Cardiac fibroblast (primary cell): Measurements from ENCODE around the gene DNTTIP2.
A peak's percentile ranks its signal among the peaks of the same experiment; 100 is the strongest.

Source experiments
- DNase-seq, 2 donors: peaks; one replicate each; pipeline versions ENCODE4 v3.0.0 to v3.0.0-alpha.2; 2010; ENCODE audit warnings: low read depth in 2 of 2
- H3K4me3 ChIP-seq, 2 donors: replicated peaks in 1 of 2; 1 replicate in 1 of 2; 2 replicates in 1 of 2; pipeline ENCODE4 v1.5.1; 2011; ENCODE audit warnings: low read depth in 2 of 2, low read length in 2 of 2, mild to moderate bottlenecking in 2 of 2, moderate library complexity in 1 of 2
- CTCF ChIP-seq: IDR thresholded peaks from one replicate; pipeline ENCODE4 v1.5.1; 2011; ENCODE audit warnings: low read depth, mild to moderate bottlenecking, low read length, inconsistent platforms

DNTTIP2 gene

DNA sequence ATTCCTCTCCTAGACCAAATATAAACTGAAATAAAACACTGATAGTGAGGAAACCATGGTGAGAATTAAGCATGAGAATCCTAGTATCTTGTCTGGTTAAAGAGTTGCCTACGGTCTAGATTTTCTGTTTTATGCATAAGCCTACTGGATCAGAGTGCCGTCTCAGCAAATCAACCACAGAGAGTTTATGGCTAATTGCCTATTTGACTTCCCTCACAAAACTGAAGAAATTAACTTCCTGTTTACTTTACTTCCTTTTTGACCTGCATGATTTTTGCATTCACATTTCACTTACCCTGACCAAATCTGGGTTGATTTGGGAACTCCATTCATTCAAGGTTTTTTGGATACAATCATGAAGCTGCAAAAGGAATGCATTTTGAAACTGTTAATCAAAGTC is 25.2 kb upstream of the DNTTIP2 start:
- no peak for TF ChIP-seq CTCF
- DNase-seq = peak in 1 of 2 donors; percentile 18
- no peak overlapping the region for H3K4me3 ChIP-seq

GRCh38 chr1:93900723-93901504 is 21.9 kb upstream of the DNTTIP2 start:
- no peak overlapping the region for H3K4me3 ChIP-seq
- TF ChIP-seq CTCF = no peak
- no peak for DNase-seq

DNA sequence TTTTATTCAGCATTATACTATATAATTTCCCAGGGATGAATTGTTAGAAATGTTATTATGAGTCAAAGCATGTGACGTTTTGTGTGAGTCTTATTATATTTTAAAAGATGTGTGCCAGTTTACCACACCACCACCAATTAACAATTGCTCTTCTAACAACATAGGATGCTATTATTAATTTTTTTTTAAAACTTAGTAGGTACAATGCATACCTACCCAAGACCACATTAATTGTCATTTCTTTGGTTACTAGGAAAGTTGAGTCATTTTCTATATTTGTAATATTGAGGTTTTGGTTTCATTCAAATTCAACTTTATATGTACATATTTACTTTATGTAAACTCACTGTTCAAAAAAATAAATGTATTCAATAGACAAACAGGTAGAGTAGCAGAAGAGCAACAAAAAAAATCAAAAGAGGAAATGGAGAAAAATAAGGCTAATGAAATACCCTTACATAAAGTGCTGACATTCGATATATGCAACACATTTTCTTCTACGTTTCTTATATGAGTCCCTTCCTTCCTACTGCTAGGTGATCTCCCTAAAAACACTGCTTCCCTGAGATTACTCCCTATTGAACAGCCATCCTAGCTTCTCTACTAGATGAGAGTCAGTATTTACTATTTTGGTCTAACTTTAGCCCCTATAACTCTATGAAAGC is 20.7 kb upstream of the DNTTIP2 start:
- no peak overlapping the region for H3K4me3 ChIP-seq
- DNase-seq = no peak
- no peak for TF ChIP-seq CTCF

DNA sequence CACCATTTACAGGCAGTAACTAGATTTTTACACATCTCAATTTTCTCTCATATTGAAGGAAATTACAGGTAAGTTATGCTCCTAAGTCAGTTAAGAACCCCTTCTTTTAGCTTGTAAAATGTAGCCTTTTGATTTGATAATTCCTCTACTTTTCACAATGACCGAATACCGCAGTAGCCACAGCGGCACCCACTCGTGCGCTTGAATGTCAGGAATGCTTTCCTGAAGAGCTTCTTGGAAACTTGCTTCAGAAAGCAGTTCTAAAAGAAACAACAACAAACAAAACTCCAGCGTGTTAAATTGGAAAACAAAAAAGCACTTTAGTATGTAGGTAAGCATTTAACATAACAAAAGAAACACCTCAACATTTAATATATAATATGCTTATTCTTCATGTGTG is 9.9 kb upstream of the DNTTIP2 start:
- H3K4me3 ChIP-seq = no peak overlapping the region
- no peak for TF ChIP-seq CTCF
- no peak for DNase-seq

DNA sequence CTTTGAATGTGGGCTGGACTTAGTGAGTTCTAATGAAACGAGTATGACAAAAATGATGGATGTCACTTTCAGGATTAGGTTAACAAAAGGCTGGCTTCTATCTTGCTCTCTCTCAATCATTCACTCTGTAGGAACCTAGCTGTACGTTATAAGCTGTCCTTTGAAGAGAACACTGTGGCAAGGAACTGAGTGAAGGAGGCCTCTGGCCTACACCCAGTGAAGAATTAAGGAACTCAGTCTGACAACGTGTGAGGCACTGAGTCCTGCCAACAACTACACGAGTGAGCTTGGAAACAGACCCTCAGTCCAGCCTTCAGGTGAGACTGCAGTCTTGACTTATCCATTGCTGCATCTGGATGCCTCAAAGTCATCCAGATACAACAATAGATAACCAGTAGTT is 3.3 kb upstream of the DNTTIP2 start:
- no peak for DNase-seq
- no peak for TF ChIP-seq CTCF
- no peak overlapping the region for H3K4me3 ChIP-seq

- no peak for DNase-seq
- TF ChIP-seq CTCF = no peak
- H3K4me3 ChIP-seq = no peak overlapping the region
These were observed 1.7 kb upstream of the DNTTIP2 start for GRCh38 chr1:93880731-93881130.

- H3K4me3 ChIP-seq = peak overlapping the region; percentile 94 to 96
- TF ChIP-seq CTCF = no peak
- DNase-seq = peak; percentile 7 to 42
These were observed 511 bp downstream of the DNTTIP2 start for GRCh38 chr1:93878501-93878888.
